Measurements from ENCODE around the gene FMN2. TPM values are rescaled to one million over a fixed set of nuclear protein-coding genes. Genes with fewer than 3 reads are reported as not detected.

FMN2 gene
- total RNA-seq, 2 experiments from 2014 or later = not detected

DNA sequence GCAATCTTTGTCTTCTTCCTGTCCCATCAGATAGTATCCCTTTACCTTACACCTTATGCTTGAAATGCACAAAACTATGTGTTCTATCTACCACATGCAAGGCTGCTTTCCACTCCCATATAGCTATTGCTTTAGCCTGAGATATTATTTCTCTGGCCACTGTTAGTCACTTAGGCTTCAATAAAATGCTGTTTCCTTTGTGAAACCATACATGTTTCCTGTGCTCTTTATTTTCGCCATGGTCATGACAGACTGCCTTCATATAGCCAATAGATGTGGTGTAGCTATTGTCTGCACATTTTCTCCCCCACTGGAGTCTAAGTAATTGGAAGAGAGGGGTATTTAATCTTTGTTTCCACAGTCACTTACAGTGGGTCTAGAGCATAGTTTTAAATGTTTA lies 411.9 kb downstream of the FMN2 start:
- TF ChIP-seq, protein P1, sequence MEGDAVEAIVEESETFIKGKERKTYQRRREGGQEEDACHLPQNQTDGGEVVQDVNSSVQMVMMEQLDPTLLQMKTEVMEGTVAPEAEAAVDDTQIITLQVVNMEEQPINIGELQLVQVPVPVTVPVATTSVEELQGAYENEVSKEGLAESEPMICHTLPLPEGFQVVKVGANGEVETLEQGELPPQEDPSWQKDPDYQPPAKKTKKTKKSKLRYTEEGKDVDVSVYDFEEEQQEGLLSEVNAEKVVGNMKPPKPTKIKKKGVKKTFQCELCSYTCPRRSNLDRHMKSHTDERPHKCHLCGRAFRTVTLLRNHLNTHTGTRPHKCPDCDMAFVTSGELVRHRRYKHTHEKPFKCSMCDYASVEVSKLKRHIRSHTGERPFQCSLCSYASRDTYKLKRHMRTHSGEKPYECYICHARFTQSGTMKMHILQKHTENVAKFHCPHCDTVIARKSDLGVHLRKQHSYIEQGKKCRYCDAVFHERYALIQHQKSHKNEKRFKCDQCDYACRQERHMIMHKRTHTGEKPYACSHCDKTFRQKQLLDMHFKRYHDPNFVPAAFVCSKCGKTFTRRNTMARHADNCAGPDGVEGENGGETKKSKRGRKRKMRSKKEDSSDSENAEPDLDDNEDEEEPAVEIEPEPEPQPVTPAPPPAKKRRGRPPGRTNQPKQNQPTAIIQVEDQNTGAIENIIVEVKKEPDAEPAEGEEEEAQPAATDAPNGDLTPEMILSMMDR (IDR thresholded peaks at IDR 0.05) = no peak
- intact Hi-C loops (cut with DNase I, micrococcal nuclease) = no loop called here
- Histone ChIP-seq H3K36me3 (ENCODE audit: insufficient read depth, low read length) (no peaks in the 10 kb centered on the region), H3K4me1 (ENCODE audit: insufficient read depth, low read length) (no peaks in the 10 kb centered on the region), H3K27me3 (ENCODE audit: control insufficient read depth in 1 of 2, insufficient read depth in 2 of 2, low read length in 2 of 2) (no peaks in the 10 kb centered on the region), H3K4me3 (ENCODE audit: low read length) (no peak overlapping the region), H3K9me3 (ENCODE audit: control insufficient read depth in 1 of 2, insufficient read depth in 1 of 2, low read length in 2 of 2) (no peaks in the 10 kb centered on the region), H3K27ac (ENCODE audit: low read depth in 1 of 2, low read length in 2 of 2) (no peak overlapping the region)
- peaks cover 6% of the 10 kb centered on the region for H3K9me3 Mint-ChIP-seq
- H3K4me1 Mint-ChIP-seq (ENCODE audit: low read depth) = no peaks in the 10 kb centered on the region
- H3K4me3 Mint-ChIP-seq = no peak overlapping the region
- no peak overlapping the region for H3K27ac Mint-ChIP-seq
- ATAC-seq (ENCODE audit: poor library complexity) (no peak), DNase-seq (no peak)
- peaks cover 4% of the 10 kb centered on the region for H3K27me3 Mint-ChIP-seq
- H3K36me3 Mint-ChIP-seq (ENCODE audit: low read depth) = no peaks in the 10 kb centered on the region
- ChIA-PET CTCF (no interaction called here), POLR2A (no interaction called here)

DNA sequence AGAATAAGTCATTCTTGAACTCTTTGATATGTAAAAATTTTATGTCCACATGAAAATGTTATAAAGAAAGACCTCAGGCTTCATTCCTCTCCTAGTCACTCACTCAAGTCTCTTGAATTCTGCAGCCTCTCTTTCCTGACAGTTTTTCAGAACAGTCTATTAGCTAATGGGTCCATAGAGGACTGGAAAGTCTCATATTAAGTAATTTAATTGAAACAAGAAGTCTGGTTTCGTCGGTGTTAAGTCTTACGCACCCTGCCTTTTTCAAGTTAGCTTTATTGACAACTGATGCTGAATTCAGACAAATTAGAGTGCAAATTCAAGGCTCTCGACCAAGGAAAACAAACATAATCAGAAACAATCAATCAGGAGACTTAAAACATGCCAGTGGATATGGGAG lies 414.5 kb downstream of the FMN2 start:
- no peak for DNase-seq
- ATAC-seq (ENCODE audit: poor library complexity) = no peak
- Mint-ChIP-seq H3K9me3 (peaks cover 9% of the 10 kb centered on the region), H3K36me3 (ENCODE audit: low read depth) (no peaks in the 10 kb centered on the region), H3K4me1 (ENCODE audit: low read depth) (no peaks in the 10 kb centered on the region), H3K27me3 (peaks cover 4% of the 10 kb centered on the region), H3K27ac (no peak overlapping the region), H3K4me3 (no peak overlapping the region)
- no peaks in the 10 kb centered on the region for H3K27me3 ChIP-seq (ENCODE audit: control insufficient read depth in 1 of 2, insufficient read depth in 2 of 2, low read length in 2 of 2)
- ChIA-PET POLR2A (no interaction called here), CTCF (no interaction called here)
- intact Hi-C loops (cut with DNase I, micrococcal nuclease) = no loop called here
- H3K9me3 ChIP-seq (ENCODE audit: control insufficient read depth in 1 of 2, insufficient read depth in 1 of 2, low read length in 2 of 2) = peaks cover 0 to 4% of the 10 kb centered on the region in 2 experiments
- TF ChIP-seq, protein P1 (IDR thresholded peaks at IDR 0.05) = no peak
- no peaks in the 10 kb centered on the region for H3K36me3 ChIP-seq (ENCODE audit: insufficient read depth, low read length)
- no peak overlapping the region for H3K4me3 ChIP-seq (ENCODE audit: low read length)
- H3K27ac ChIP-seq (ENCODE audit: low read depth in 1 of 2, low read length in 2 of 2) = no peak overlapping the region
- H3K4me1 ChIP-seq (ENCODE audit: insufficient read depth, low read length) = no peaks in the 10 kb centered on the region

DNA sequence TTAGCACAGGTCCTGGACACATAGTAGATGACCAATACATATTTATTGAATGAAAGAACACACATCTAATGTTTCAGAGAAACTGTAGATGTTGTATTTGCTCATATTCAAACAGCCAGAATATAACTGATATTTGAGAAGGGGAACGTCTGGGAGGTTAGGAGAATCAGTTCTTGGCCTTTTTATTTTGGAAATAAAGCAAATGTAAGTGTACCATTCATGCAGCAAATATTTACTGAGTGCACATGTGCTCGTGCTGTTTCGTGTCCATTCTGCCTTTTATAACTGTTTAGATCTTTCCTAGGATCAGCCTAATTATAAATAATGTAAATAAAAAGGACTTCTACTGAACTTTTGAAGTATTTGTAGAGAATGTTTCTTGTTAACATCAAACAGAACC lies 416.5 kb downstream of the FMN2 start:
- ChIA-PET POLR2A (no interaction called here), CTCF (no interaction called here)
- TF ChIP-seq, protein P1 (IDR thresholded peaks at IDR 0.05) = no peak
- intact Hi-C loops (cut with DNase I, micrococcal nuclease) = no loop called here
- Mint-ChIP-seq H3K27me3 (peaks cover 4% of the 10 kb centered on the region), H3K9me3 (peaks cover 12% of the 10 kb centered on the region), H3K36me3 (ENCODE audit: low read depth) (no peaks in the 10 kb centered on the region), H3K4me3 (no peak overlapping the region), H3K4me1 (ENCODE audit: low read depth) (no peaks in the 10 kb centered on the region), H3K27ac (no peak overlapping the region)
- Histone ChIP-seq H3K4me3 (ENCODE audit: low read length) (no peak overlapping the region), H3K27ac (ENCODE audit: low read depth in 1 of 2, low read length in 2 of 2) (no peak overlapping the region), H3K4me1 (ENCODE audit: insufficient read depth, low read length) (no peaks in the 10 kb centered on the region), H3K27me3 (ENCODE audit: control insufficient read depth in 1 of 2, insufficient read depth in 2 of 2, low read length in 2 of 2) (no peaks in the 10 kb centered on the region), H3K9me3 (ENCODE audit: control insufficient read depth in 1 of 2, insufficient read depth in 1 of 2, low read length in 2 of 2) (peaks cover 0 to 5% of the 10 kb centered on the region in 2 experiments), H3K36me3 (ENCODE audit: insufficient read depth, low read length) (no peaks in the 10 kb centered on the region)
- no peak for DNase-seq
- ATAC-seq (ENCODE audit: poor library complexity) = no peak
